RWPE2 (cell line): ENCODE measurements around the gene ABHD6.

Experiments used
- ATAC-seq: fragments of 200-7000 bp; cut with Tn5 transposase; 3 replicates; pipeline ENCODE4 v1.9.1; 2021; ENCODE audit warnings: low read depth
- DNase-seq: peaks from one replicate; pipeline ENCODE4 v3.0.0-alpha.2; 2020; ENCODE audit warnings: low spot score
- H3K27ac ChIP-seq: fragments of 450-650 bp; 2 replicates; pipeline ENCODE4 v1.5.1; 2017; ENCODE audit warnings: mild to moderate bottlenecking; ENCODE audit not compliant: poor library complexity, severe bottlenecking
- H3K27me3 ChIP-seq: fragments of 250-450 bp; sonication (Bioruptor Pico); 2 replicates; pipeline ENCODE4 v1.5.1; 2021; ENCODE audit warnings: mild to moderate bottlenecking, moderate library complexity; ENCODE audit not compliant: insufficient read depth, poor library complexity, severe bottlenecking
- H3K36me3 ChIP-seq: fragments of 250-450 bp; sonication (Bioruptor Pico); 2 replicates; pipeline ENCODE4 v1.5.1; 2020; ENCODE audit warnings: low read depth, mild to moderate bottlenecking, moderate library complexity
- H3K4me1 ChIP-seq: fragments of 250-450 bp; sonication (Bioruptor Pico); 2 replicates; pipeline ENCODE4 v1.5.1; 2021; ENCODE audit warnings: mild to moderate bottlenecking, moderate library complexity; ENCODE audit not compliant: insufficient read depth, poor library complexity, severe bottlenecking
- H3K4me3 ChIP-seq: fragments of 250-450 bp; sonication (Bioruptor Pico); 2 replicates; pipeline ENCODE4 v1.5.1; 2021; ENCODE audit warnings: mild to moderate bottlenecking, moderate library complexity; ENCODE audit not compliant: severe bottlenecking
- H3K9me3 ChIP-seq: fragments of 250-450 bp; sonication (Bioruptor Pico); 2 replicates; pipeline ENCODE4 v1.5.1; 2021; ENCODE audit warnings: mild to moderate bottlenecking, moderate library complexity; ENCODE audit not compliant: severe bottlenecking
- TF ChIP-seq, protein P1 (sequence below): fragments of 450-650 bp; IDR thresholded peaks from one replicate; pipeline ENCODE4 v1.5.1; 2017; ENCODE audit warnings: mild to moderate bottlenecking, moderate library complexity; ENCODE audit not compliant: poor library complexity, severe bottlenecking

ABHD6 gene

DNA sequence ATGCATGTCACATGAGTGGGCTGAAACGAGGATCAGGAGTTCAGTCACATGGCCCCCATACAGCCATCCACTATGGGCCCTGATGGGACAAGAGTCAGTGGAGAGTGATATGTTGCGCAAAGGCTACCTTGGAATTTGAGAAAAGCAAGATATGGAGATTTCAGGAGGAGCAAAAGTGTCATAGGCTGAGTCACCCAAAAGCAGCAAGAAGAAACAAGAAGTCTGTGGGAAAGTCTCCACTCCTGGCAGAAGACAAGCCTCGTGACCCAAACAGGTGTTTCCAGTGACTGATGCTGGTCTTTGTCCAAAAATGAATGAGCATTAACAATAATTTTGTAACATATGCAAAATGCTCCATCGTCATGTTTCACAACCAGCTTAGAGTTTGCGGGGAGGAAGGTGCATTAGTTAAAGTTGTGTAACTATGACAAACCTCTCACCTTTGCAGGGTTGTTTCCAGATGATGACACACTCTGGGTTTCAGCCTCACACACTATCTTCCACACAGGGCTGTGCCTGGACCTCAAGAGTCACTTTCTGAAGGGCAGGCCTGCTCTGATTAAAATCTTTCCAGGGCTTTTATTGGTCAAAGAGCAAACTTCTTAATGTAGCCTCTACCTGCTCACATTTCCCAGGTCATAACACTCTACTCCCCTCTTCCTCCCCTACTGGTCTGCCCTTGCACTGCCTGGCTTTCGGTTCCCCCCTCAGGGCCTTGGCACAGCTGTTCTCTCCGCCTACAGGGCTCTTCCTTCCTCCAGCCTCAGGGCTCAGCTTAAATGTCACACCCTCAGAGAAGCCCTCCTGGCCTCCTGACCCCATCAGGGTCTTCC is 22.9 kb upstream of the ABHD6 start:
- peak; percentile 85 for ATAC-seq
- peak overlapping the region; percentile 64 for H3K27ac ChIP-seq
- no peaks in the 10 kb centered on the region for H3K36me3 ChIP-seq
- DNase-seq, result peak; percentile 83
- H3K4me3 ChIP-seq, result no peak overlapping the region
- H3K27me3 ChIP-seq, result no peaks in the 10 kb centered on the region
- no peaks in the 10 kb centered on the region for H3K9me3 ChIP-seq
- TF ChIP-seq, protein P1, sequence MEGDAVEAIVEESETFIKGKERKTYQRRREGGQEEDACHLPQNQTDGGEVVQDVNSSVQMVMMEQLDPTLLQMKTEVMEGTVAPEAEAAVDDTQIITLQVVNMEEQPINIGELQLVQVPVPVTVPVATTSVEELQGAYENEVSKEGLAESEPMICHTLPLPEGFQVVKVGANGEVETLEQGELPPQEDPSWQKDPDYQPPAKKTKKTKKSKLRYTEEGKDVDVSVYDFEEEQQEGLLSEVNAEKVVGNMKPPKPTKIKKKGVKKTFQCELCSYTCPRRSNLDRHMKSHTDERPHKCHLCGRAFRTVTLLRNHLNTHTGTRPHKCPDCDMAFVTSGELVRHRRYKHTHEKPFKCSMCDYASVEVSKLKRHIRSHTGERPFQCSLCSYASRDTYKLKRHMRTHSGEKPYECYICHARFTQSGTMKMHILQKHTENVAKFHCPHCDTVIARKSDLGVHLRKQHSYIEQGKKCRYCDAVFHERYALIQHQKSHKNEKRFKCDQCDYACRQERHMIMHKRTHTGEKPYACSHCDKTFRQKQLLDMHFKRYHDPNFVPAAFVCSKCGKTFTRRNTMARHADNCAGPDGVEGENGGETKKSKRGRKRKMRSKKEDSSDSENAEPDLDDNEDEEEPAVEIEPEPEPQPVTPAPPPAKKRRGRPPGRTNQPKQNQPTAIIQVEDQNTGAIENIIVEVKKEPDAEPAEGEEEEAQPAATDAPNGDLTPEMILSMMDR, result peak; percentile 17
- peaks cover 29% of the 10 kb centered on the region for H3K4me1 ChIP-seq

- Histone ChIP-seq H3K4me3 (no peak overlapping the region), H3K27me3 (no peaks in the 10 kb centered on the region), H3K4me1 (peaks cover 29% of the 10 kb centered on the region), H3K9me3 (no peaks in the 10 kb centered on the region), H3K36me3 (no peaks in the 10 kb centered on the region), H3K27ac (peak overlapping the region; percentile 64)
- DNase-seq (no peak), ATAC-seq (no peak)
- TF ChIP-seq, protein P1, result no peak
These were observed 22.1 kb upstream of the ABHD6 start for GRCh38 chr3:58215317-58216025.

DNA sequence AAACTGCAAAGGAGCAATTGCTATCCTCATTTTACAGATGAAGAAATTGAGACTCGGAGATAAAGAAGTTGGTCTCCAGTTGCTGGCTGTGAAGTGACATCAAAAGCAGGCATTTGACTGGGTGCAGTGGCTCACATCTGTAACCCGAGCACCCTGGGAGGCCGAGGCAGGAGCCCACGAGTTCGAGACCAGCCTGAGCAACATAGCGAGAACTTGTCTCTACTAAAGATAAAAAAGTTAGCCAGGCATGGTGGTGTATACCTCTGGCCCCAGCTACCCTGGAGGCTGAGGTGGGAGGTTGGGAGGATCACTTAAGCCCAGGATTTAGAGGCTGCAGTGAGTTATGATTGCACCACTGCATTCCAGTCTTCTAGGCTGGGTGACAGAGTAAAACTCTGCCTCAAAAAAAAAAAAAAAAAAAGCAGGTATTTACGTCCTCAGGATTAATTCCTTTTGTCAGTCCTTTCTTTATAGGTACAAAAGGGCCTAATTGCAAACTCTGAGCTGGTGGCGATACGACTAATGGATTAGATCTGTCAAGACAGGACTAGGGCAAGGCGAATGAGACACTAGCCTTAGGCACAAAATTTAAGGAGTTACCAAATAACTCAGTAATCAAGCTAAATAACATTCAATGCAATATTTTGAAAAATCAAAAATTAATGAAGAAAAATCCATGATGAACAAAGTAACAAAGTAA is 20.9 kb upstream of the ABHD6 start:
- H3K27me3 ChIP-seq, result no peaks in the 10 kb centered on the region
- TF ChIP-seq, protein P1, result no peak
- H3K27ac ChIP-seq, result peak overlapping the region; percentile 28
- H3K4me1 ChIP-seq, result peaks cover 30% of the 10 kb centered on the region
- no peaks in the 10 kb centered on the region for H3K9me3 ChIP-seq
- no peak overlapping the region for H3K4me3 ChIP-seq
- no peaks in the 10 kb centered on the region for H3K36me3 ChIP-seq
- 0 out of 3 replicates have a peak, but pooled peaks have one; percentile 12 for ATAC-seq
- no peak for DNase-seq

DNA sequence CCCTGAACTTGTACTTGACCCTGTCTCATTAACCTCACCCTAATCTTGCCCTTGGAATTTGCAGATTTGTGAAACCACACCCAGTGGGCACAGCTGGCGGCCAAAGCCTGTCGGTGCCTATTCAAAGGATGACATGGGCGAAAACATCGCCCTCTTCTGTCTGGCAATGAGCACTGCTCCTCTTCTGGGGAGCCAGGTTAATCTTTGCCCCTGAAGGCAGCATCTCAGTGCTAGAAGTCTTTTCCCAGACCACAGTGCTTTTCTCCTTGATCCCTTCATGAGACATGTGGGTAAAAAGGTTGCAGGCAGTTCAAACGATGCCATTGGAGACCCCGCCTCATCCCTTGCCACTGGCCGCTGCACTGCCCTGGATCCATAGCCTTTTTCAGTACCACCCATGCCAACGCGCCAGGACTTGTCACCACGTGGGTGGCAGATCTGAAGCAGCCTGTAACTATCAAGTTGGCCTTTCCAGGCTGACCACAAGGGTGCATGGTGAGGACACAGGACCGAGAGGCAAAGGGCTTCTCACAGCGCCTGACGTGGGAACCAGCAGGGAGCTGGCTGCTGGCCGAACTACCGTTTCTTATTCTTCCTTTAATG is 20.3 kb upstream of the ABHD6 start:
- H3K27ac ChIP-seq, result peak overlapping the region; percentile 28
- TF ChIP-seq, protein P1, result peak; percentile 94
- peak; percentile 76 for DNase-seq
- peak; percentile 56 for ATAC-seq
- no peaks in the 10 kb centered on the region for H3K36me3 ChIP-seq
- H3K4me3 ChIP-seq, result no peak overlapping the region
- H3K27me3 ChIP-seq, result no peaks in the 10 kb centered on the region
- peaks cover 35% of the 10 kb centered on the region for H3K4me1 ChIP-seq
- H3K9me3 ChIP-seq, result no peaks in the 10 kb centered on the region
